Activated T-helper 1 cell treated with Interleukin-2 at 50 U/mL for 16 hours (primary cell): ENCODE data around the gene MAPK4.
"Not testable (repeated sequence)": the region's sequence is repeated elsewhere in the genome, so short reads cannot be mapped to it uniquely, and the experiment has no call there.

Experiments used
- DNase-seq: peaks from one replicate; pipeline ENCODE4 v3.0.0-alpha.2; 2020; ENCODE audit warnings: low read depth

Gene MAPK4

DNA sequence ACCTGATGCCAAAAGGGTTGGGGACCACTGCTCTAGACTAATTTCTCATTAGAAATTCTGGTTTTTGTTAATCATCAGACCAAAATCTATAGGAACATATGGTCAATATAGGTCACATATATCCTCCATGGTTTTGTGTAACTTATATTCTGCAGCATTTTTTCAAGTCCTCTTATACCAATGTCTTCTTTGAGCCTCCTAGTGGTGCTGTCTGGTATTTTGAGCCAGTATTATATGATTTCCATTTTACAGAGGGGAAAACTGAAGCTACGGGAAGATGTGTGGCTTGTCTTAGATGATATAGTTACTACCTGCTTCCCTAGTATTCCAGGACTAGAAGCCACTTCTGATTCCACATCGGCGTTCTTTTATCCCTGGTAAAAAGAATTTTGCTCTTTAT, 13.8 kb downstream of the MAPK4 start:
- DNase-seq = no peak

DNA sequence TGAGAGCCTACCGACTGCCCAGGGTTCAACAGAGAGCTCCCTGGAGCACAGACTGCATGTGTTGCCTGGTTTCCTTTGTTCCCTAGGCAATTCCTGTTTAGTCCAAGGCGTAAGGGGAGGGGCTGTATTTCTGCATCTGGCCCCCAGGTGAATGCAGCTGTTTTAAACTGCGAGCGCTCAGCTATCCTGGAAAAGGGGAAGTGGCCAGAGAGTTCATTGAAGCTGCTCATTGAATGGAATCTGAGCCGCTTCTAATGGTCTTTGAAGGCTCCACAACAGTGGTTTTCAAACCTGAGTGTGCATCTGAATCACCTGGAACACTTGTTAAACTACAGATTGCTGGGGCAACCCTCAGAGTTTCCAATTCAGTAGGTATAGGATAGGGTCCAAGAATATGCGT, 18.1 kb downstream of the MAPK4 start:
- no peak for DNase-seq

DNA sequence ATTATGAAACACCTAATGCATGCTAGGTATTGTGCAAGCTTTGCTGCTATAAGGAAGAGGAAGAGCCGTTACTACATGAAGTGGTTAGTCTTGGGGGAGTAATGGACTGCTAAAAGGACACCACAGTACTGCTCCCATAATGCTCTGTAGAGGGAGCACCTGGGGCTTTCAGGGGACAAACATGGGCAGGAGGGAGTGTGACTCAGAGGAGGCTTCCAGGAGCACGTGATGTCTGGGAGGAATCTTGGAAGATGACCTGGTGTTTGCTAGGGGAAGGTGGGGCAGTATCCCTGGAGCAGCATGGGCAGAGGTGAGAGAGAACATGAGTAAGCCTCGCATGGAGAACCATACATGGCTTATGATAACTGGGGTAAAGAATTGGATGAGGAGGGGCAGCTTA, 18.8 kb downstream of the MAPK4 start:
- DNase-seq = no peak

DNA sequence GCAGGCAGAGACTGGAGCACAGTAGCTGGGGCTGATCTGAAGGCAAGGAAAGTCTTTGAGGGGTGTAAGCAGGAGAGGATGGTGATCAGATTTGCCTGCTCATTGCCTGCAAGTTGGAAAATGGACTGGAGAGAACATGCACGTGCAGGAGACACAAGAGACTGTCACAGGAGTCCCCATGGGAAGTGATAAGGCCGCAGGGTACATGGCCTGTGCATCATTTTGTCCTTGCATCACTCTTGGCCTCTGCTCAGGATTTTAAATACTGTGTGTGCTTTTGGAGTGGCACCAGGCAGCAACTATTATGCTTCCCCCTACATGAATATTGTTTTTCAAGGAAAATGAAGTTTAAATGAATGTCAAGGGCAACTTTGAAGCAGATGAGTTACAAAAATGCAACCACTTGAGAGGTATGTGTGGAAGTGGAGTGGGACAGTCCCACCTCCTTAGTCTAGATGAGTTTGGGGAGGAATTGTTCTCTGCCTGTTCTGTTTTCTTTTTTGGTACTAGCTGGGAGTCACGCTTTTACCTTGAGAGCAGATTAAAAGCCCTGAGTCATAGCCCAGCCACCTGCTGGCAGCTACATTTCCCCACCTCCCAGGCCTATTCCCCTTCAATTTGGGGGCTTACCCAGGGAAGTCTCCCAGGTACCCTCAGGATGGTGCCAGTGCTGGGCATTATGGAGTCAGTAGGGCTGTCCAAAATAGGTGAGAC, 19.3 kb downstream of the MAPK4 start:
- DNase-seq = no peak

DNA sequence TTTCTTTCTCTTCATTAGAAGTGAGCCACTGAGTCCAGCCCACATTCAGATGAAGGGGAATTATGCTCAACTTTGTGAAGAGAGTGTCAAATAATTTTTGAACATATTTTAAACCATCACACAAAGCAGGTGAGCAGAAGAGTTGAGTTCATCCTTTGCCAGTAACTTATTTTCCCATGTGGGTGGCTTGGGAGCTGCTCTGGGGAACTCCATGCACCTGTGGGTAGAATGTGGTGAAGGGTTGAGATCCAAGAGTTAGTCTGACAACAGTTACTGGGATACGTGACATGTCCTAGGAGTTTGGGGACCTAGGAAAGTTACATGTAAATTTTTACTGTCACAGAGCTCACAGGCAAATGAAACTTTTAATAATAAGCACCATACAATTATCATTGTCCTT, 21.6 kb downstream of the MAPK4 start:
- no peak for DNase-seq

DNA sequence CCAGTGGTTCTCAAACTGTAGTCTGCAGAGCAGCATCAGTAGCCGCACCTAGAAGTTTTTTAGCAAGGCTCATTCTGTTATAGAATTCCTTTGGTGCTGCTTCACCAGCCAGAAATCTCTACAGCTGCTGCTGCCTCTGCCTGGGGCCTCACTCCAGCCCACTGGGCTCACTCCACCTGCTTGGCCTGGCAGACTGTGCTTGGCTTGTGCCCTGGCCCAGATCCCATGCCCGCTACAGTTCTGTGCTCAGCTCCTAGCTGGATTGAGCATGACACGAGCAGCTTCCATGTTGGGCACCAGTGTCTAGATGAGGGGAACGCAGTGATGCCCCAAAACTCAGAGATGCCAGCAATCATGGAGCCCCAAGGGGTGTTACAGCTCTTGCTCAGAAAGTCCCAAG, 22.6 kb downstream of the MAPK4 start:
- no peak for DNase-seq

DNA sequence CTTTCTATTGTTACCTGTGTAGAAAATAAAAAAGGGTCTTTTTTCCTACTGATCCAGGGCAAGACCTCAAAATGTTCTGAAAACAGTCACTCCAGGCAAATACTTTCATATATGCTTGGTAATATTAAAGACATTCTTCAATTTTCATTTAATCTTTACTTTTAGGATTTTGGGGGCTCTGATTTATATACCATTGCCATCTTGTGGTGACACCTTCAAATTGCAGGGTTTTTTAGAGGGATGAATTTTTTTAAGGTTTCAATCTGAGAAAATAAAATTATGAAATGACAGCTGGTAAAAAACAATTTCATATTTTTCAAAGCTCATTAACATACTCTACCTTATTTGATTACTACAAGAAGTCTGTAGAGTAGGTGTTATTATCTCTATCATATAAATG, 26.8 kb downstream of the MAPK4 start:
- DNase-seq = no peak

DNA sequence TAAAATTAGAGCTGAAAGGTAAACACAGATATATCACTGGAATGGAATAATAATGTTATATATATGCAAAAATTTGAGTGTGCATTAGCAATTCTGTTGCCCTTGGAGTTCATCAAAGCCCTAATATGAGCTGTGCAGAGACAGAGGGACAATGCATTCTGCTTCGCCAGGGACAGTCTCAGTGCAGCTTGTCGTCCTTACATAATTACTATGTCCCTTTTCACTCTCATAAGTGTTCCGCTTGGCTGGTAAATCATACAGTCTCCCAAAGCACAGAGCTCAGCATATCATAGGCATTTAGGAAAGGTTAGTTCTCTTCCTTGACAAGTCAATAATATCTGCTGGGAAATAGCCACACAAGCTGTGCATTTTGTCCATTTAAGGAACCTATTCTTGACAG, 30.7 kb downstream of the MAPK4 start:
- no peak for DNase-seq

DNA sequence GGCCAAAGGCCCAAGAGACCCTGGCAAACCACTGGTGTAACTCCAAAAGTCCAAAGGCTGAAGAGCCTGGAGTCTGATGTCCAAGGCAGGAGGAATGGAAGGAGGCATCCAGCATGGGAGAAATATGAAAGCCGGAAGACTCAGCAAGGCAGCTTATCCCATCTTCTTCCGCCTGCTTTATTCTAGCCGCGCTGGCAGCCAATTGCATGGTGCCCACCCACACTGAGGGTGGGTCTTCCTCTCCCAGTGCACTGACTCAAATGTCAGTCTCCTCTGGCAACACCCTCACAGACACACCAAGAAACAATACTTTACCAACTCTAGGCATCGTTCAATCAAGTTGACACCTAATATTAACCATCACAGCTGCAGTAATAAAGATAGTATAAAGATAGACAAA, 34.1 kb downstream of the MAPK4 start:
- no peak for DNase-seq

DNA sequence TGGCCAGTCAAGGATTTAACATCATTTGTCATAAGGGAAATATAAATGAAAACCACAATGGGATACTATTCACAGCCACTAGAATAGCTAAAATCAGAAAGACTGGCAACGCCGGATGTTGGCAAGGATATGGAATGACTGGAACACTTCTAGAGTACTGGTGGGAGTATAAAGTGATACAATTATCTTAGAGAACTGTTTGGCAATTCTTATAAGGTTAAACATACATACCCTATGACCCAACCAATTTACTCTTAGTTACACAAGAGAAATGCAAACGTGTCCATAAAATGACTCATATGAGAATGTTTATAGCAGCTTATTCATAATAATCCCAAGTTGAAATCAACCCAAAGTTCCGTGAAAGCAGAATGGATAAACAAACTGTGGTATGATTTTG, 35.1 kb downstream of the MAPK4 start:
- DNase-seq = no peak

DNA sequence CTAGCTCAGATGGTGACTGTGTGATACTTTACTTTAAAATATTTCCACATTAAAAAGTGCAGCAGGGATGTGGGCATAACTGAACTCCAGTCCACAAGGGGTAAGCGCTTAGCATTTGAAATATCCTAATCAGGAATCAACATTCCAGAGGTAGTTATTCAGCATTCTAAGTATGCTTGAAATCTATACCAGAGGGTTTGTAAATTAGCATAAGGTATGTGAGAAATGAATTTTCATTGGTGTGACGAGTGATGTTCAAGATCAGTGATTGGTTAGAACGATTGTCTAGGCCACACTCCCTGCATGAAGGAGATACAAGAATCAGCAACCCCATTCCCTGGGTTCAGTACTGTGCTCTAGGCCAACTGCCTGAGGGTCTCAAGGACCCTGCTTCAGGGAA, 42.6 kb downstream of the MAPK4 start:
- DNase-seq = no peak

DNA sequence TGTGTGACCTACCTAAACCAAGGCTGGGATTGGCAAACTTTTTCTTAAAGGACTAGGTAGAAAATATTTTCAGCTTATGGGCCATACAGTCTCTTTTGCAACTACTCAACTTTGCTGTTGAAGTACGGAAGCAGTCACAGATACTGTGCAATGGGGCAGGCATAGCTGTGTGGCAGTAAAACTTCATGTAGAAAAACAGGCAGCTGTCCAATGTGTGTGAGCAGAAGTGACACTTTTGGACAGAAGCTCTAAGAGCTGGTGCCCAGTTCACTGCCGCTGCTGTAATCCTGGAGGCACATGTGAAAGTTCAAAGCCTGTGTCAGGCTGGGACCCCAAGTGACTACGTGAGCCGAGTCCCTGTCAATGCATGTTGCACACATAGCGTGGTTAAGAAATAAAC, 46.7 kb downstream of the MAPK4 start:
- DNase-seq = no peak

DNA sequence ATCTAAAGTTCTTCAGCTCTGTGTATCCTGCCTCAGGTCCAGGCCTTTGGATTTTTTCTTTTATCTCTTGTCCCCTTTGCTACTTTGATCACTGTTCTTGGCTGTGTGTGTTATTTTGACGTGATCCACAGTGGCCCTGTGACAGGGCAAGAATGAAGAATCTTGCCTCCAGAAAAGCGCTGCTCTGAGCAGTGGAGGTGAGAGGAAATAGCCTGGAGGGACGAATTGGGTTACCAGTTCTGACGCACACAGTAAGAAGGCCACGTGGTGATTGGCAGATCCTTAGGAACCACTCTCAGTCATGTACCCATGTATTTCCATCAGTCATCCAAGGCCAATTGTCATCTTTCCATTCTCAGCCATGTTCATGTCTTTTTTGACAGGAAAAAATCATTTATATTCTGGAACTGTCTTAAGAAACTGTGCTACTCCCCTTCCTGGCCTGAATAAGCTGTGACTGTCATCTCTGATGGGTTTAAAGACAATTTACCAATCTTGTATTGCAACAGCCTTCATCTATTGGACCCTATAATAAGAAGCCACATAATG, 47.6 kb downstream of the MAPK4 start:
- no peak for DNase-seq

DNA sequence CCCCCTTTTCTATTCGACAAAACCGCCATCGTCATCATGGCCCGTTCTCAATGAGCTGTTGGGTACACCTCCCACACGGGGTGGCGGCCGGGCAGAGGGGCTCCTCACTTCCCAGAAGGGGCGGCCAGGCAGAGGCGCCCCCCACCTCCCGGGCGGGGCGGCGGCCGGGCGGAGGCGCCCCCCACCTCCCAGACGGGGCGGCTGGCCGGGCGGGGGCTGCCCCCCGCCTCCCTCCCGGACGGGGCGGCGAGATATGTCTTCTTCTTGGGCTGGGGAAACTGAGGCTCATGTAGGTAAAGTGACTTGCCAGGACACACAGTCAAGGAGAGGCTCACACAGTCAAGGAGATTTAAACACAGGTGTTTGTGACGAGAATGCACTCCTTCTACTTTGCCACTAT, 49.3 kb downstream of the MAPK4 start:
- DNase-seq = not testable (repeated sequence)

DNA sequence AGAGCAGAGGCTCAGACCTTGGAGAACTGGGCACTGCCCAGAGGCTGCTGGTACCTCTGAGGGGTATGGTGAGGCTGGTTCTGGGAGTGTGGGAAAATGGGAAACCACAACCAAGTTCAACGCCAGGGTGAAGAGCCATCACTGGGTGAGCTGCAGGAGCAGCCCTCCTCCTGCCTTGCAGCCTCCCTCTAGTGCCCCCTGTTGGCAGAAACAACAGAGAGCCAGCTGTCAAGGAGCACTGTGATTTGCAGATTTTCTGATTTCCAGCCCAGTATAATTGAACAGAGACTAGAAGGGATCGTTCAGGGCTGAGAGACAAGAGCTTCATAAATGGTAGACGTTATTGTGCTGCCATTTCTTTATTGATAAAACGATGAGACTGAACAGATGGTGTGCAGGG, 50.5 kb downstream of the MAPK4 start:
- DNase-seq = no peak

DNA sequence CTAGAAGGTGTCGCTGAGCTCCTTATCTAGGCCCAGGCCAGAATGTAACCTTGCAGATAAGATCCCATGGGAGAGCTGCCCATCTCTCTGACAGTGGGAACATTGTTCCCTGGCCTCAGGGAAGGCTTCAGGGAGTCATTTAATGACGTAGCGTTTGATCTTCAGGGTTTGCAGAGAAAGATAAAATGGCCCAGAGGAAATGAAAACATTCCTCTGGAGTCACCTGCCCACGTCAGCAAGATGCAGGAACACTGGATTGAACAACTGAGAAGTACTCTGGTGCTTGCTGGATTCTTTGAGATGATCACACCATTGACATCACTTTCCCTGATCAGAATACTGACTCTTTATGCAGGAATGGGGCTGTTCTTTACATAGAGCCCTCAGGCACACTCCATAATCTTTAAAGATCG, 51.6 kb downstream of the MAPK4 start:
- no peak for DNase-seq

DNA sequence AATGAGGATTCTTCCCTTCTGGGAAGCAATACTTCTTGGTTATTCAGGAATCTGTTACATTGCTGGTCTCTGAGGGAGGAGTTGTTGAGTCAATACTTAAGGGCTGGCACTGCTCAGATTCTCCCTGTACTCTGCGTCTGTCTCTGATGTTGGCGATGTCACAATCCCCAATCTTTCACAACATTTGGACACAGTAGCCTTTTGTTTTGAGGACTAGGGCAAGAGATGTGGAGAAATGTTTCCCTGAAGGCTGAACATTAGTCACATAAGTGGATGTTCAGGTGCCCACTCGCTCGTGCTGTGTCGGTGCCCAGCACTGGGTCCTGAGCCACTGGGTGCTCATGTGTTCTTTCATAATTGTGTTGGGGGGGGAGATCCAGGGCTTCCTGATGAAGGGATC, 55.0 kb downstream of the MAPK4 start:
- DNase-seq = no peak

DNA sequence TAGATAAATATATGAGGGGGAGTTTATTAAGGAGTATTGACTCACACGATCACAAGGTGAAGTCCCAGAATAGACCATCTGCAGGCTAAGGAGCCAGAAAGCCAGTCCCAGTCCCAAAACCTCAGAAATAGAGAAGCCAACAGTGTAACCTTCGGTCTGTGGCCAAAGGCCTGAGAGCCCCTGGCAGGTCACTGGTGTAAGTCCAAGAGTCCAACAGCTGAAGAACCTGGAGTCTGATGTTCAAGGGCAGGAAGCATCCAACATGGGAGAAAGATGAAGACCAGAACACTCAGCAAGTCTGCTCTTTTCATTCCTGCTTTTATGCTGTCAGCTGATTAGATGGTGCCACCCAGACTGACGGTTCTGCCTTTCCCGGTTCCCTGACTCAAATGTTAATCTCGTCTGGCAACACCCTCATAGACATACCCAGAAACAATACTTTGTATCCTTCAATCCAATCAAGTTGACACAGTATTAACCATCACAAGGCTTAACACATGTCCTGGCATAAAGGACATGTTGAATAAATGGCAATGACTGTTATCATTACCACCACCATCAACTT, 56.7 kb downstream of the MAPK4 start:
- no peak for DNase-seq

DNA sequence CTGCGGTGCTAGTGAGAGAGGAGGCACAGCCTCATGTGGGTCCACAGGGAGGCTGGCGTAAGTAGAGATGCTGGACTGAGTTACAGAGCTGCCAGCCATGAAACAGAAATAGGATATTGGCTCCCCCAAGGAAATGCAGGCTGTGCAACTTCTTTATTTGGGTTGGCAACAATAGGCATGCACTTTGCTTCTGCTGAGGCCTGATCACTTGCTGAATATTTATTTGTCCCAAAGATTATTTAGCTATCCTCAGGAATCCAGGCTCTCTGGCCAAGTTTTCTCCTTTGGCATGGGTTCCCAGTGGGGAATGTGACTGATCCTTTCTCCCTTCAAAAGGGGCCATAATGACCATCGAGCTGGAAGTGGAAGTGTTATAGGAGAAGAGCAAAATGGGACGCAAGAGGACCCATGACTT, 60.0 kb downstream of the MAPK4 start:
- no peak for DNase-seq

DNA sequence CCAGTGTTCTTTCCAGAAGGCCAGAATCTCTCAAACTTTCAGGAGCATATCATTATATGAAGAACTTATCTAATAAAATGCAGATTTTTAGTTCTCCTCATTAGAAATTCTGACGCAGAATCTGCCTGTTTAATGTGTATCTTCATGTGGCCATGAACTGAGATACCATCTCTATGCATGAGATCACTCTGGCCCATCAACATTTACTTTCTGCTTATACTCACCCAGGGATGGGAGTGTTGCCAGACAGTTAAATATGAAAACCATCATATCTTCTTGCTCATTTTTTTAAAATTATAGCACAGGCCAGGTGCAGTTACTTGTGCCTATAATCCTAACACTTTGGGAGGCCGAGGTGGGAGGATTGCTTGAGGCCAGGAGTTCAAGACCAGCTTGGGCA, 60.4 kb downstream of the MAPK4 start:
- DNase-seq = no peak

DNA sequence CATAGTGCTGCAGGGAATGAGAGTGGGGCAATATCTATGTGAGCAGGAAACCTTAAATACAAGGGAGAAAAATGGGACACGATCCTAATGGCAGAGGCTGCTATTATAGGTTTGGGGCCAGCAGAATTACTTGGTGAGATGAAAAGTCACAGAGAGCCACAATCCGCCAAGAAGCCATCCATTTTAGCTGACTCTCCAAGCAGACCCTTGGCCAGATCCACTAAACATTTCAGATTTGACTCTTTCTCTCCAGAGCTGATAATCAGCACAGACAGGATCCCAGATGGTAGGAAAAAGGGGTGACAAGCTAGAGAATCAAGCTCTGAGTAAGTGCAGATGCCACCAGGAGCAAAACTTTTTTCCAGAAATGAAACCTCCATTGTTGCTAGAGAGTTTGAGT, 61.5 kb downstream of the MAPK4 start:
- DNase-seq = no peak

DNA sequence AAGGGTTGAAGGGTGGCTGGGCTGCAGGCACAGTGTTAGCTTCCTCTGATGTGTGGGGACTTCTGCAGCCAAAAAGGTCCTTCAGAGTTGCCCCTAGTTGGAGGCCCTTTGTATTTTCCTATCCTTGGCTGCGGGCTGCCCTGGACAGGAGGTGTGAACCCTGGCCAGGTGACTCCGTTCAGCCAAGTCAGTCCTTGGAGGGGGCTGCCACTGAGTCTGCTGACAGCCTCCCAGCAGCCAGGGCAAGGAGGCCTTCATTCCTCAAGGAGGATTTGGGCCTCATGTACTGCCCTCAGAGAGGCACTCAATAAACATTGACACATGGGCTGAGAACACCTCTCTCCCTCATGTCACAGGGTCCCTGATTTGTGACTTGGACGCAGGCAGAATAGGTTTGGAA, 62.4 kb downstream of the MAPK4 start:
- no peak for DNase-seq

DNA sequence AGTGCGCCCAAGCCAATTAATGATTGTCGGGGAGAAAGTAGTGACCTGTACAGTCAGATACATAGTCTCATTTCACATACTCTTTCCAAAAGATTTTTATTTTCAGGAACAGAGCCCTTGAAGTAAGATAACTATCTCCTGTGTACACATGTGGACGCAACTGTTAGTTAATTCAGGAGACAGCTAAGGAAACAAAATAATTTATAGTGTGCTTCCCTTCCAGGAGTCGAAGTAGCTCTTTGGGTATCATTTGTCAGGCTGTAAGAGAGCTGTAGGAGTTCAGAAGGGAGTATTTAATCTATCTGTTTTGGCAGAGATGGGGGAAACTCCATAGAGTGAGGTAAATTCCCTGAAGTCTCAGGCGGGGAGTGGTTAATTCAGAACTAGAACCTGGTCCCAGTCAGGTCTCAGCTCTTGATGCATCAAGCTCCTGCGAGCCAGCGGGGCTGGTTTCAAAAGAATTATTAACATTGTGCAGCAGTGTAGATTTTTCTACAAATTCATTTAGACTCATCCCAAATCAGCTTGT, 63.0 kb downstream of the MAPK4 start:
- DNase-seq = no peak
